Measurements from ENCODE around the gene KLHL36.

Gene KLHL36

DNA sequence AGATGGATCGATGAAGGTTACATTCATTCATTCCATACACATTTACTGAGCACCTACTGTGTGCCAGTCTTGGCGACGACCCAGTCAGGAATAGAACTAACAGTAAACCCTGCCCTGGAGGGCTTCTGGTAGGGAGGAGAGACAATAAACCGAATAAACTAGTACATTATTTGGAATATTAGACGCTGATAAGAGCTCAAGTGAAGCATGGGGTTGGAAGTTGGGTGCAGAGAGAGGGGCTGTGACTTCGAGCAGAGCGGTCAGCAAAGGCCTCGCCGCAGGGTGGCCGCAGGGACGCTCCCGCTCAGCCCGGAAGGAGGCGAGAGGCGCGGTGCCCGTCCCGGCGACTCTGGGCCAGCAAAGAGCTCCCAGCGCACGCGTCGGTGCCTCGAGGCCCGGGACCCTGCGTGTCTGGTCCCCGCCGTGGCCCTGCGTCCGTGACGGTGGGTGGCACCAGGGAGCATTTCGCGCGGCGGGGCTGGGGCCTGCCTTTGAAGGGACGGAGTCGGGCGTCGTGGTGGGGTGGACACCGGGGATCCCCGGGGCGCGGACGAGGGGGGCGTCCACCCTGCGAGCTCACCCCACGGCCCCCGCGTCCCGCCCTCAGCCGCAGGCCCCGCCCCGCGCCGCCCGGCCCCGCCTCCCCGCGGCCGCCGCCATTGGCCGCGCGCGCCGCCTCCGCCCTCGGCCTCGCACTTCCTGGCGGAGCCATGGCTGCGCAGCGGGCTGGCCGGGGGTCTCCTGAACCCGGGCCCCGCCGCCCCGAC is at the start of gene KLHL36:
KLHL36 (plus strand) TSS at position 684 of the 767 bp plus-strand sequence. CDS start 2,357 bp downstream, outside the sequence.
- peak; percentile 19 to 54 for DNase-seq (ENCODE audit: extremely low read depth in 1 of 2, low read depth in 1 of 2)

DNA sequence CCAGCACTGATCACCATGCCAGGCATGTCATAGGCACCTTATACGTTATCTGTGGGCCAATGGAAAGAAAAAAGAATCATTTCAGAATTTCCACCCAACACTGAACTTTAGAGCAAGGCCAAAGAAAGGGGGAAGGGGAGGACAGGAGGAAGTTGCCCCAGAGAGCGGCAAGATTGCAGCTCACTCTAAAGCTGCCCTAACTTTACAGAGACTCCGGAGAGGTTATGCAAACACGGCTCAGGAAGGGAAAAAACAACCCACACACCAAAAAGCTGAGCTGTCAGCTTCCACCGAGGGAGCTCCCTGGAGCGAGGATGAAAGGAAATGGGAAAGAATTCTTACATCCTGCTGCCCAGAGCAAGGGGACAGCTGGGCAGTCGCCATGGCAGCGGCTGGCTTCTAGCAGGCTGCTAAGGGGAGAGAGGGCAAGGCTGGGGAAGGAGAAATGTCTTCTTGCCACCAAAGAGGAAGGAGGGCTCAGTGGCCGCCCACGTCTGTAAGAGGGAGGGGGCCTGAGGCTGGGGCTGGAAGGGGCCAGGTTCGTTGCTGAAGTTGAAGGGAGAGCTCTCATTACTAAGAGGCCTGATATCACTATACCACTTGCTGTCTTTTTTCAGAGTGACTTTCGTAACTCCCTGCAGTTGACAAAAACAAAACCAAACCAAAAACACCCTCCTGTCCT is 48.6 kb upstream of the KLHL36 start:
- DNase-seq (ENCODE audit: extremely low read depth in 1 of 2, low read depth in 1 of 2), result peak; percentile 58 to 69

DNA sequence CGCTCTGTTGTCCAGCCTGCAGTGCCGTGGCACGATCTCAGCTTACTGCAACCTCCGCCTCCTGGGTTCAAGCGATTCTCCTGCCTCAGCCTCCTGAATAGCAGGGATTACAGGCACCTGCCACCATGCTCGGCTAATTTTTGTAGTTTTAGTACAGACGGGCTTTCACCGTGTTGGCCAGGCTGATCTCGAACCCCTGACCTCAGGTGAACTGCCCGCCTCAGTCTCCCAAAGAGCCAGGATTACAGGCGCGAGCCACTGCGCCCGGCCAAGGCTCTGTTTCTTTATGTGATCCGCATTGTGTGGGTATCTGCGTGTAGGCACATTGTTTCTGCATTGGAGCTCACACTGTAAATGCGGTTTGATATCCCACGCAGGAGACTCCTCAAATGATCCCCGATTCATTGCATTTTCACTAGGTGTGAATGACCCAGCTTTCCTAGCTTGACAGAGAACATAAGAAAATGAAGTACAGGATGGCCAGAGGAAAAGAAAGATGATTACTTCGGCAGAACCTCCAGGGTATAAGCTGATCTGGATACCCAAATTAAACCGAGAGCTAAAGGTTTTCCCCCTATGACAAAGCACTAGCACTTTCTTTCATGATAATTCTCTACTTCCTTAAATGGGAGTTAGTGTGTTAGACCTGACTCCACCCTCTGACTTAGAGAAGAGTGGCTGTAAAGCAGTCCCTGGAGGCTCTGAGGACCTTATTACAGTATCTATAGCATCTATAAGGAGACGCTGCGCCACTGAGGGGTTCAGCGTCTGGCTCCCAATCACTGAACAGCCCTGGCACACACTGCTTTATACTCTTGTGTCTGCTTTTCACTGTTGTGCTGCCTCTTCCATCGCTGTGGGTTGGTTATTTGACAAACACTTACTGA is 47.7 kb upstream of the KLHL36 start:
- no peak for DNase-seq (ENCODE audit: extremely low read depth in 1 of 2, low read depth in 1 of 2)

DNA sequence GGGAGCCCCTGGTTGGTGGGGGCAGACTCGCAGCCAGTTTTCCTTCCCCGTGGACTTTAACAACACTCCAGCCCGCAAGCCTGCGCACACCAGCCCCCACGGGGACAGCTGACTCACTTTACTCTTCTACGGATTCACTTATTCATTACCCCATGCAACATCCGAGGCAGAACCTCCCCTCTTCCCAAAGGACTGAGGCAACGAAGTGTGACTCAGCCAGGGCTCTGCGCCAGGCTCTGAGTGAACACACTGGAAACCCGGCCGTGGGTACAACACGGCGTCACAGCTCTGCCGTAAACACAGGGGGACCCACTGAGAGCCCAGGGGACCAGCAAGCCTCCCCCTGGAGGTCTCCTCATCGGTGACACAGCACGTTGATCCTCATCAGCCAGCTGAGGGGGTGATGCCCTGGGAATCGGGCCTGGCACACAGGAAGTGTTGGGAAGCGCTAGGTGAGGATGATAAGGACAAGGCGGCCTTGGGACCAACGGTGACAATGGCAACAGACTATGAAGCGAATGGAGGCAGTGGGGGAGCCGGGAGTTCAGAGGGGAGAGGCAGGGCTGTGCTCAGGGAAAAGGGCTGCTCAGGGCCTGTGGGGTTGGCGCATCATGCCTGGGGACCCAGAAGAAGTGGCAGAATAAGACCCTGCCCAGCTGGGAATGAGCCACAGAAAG is 45.0 kb upstream of the KLHL36 start:
- DNase-seq (ENCODE audit: extremely low read depth in 1 of 2, low read depth in 1 of 2), result peak in 1 of 2 donors; percentile 77

DNA sequence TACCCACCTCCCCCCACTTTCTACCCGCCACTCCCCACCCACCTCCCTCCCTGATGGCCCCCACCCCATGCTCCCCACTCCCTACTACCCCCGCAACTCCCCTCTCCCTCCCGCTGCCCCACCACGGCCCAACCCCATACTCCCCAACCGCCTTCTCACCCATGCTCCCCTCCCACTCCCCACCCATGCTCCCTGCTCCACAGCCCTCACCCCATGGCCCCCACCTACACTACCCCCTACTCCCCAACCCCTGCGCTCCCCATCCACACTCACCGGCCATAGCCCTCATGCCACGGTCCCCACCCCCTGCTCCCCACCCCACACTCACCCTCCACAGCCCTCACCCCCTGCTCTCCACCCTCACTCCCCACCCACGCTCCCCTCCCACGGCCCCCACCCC is 44.4 kb upstream of the KLHL36 start:
- DNase-seq (ENCODE audit: extremely low read depth in 1 of 2, low read depth in 1 of 2), result no peak

DNA sequence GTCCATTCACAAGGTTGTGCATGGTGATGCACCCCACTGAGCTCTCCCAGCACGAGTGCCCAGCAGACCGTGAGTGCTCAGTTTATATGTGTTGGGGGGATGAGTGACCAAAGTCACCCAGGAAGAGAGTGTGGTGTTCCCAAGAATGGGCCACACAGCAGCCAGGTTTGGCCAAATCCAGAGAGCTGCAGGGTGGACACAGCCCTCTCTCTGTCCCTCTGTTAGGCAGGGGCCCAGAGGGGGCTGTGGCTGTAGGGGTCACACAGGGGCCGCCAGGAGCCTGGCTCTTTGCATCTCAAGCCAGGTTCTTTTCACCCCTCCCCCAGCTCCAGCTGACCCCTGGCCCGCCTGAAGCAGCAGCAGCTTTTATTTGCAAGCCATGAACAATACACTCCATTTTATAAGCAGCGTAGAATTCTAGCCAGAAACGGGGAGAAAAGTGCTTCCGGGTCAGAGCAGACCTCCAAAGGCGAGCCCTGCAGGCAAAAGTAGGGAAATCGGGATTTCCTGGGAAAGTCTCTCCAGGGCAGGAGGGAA is 43.8 kb upstream of the KLHL36 start:
- DNase-seq (ENCODE audit: extremely low read depth in 1 of 2, low read depth in 1 of 2), result no peak

DNA sequence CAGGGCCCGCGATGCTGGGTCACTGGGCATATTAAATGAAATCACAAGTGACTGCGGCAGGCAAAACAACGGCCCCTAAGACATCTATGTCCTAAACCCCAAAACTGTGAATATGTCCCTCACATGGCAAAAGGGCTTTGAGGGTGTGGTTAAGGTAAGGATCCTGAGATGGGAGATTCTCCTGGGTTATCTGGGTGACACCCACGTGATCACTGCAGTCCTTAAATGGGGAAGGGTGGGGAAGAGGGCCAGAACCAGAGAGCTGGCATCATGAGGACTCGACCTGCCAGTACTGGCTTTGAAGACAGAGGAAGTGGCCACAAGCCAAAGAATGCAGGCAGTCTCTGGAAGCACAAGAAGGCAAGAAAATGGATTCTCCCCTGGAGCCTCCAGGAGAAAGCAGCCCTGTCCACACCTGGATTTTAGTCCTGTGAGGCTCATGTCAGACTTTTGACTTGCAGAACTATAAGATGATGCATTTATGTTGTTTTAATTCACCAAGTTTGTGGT is 42.9 kb upstream of the KLHL36 start:
- no peak for DNase-seq (ENCODE audit: extremely low read depth in 1 of 2, low read depth in 1 of 2)

DNA sequence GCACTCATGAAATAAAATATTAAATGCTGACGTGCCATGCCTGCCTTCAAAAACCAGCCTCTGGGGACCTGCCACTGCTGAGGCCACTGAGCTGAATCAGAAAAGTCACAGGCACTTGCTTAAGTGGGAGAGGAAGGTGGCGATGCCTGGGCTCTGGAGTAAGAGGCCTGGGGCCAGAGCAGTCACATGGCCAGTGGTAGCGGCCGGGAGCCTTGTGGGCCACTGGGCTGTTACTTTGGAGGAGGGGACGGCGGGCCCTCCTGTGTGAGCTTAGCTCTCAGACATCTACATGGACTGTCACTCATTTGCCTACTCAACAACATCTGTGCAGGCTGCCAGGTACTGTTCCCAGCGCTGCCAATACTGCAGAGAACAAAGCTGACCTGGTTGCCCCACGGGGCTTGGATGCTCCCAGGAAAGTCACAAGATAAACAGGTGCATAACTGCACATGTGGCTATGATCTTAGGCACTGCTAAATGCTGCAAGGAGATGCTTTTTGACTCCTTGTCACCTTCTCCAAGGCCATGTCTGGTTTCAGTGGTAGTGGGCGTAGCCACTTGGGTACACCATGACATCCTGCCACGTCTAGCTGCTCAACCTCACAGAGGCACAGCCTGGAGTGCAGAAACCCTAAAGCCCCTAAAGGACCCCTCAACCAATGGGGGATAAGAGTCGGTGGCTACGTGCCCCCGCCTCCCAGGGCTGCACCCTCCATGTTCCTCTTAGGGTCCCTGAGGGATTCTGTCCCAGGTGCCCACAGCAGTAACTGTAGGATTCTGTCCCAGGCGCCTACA is 42.0 kb upstream of the KLHL36 start:
- DNase-seq (ENCODE audit: extremely low read depth in 1 of 2, low read depth in 1 of 2), result no peak

DNA sequence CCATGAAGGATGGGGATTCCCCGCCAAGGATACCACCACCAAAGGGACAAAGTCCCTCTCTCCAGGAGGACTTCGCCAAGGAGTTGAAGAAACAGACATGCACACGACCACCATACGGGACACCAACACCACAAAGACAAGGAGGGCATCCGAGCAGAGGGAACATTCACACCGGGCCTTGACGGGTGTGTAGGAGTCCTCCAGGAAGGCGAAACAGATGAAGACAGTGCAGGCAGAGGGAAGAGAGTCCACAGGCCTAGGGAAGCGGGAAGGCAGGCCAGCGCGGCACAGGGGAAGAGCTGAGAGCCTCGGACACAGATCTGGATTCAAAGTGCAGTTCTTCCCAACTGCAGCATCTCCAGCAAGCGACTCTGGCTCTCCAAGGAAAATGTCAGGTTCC is 41.2 kb upstream of the KLHL36 start:
- DNase-seq (ENCODE audit: extremely low read depth in 1 of 2, low read depth in 1 of 2), result no peak

DNA sequence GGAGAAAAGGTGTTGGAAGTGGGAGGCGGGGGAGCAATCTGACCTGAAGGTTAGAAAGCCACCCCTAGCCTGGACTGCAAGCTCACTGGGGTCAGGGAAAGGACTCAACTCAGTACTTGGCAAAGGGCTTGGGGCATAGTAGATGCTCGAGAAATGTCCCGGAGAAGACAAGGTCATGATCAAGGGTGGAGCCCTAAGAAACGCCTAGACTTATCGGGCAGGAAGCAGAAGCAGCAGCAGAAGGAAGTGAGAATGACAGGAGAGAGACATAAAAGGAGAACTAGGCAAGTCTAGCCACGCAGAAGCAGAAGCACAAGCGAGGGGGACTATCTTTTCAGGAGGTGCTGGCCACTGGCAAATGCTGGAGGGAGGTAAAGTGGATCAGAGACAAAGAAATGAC is 40.6 kb upstream of the KLHL36 start:
- DNase-seq (ENCODE audit: extremely low read depth in 1 of 2, low read depth in 1 of 2), result no peak

DNA sequence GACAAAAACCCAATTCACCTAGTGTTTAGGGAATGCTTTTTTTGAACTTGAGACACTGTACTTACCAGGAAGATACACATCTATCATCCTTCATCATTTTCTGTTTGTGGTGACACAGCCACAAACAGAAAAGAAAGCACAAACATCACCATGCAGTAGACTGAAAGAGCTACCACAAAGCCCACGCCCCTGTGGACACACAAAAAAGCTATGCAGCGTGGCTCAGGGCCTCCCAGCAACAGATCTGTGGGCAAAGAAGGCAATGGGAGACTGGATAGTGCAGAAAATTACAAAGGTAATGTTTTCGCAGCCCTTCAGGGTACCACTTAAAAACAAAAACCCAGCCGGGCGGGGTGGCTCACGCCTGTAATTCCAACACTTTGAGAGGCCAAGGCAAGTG is 40.0 kb upstream of the KLHL36 start:
- DNase-seq (ENCODE audit: extremely low read depth in 1 of 2, low read depth in 1 of 2), result no peak

DNA sequence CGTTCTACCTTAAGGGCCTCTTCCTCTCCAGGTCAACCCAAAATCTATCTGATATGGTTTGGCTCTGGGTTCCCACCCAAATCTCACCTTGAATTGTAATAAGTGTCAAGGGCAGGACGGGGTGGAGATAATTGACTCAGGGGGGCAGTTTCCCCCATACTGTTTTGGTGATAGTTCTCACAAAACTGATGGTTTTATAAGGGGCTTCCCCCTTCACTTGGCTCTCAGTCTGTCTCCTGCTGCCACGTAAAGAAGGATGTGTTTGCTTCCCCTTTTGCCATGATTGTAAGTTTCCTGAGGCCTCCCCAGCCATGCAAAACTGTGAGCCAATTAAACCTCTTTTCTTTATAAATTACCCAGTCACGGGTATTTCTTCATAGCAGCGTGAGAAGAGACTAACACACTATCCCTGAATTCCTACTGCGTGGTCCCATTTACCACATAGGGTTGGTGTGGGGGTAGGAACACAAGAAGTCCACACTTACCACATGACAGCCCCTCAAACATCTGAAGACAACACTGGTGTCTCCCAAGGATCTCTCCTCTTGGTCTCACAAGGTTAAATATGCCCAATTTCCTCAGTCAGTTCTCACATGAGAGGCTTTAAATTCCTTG is 38.6 kb upstream of the KLHL36 start:
- DNase-seq (ENCODE audit: extremely low read depth in 1 of 2, low read depth in 1 of 2), result no peak

DNA sequence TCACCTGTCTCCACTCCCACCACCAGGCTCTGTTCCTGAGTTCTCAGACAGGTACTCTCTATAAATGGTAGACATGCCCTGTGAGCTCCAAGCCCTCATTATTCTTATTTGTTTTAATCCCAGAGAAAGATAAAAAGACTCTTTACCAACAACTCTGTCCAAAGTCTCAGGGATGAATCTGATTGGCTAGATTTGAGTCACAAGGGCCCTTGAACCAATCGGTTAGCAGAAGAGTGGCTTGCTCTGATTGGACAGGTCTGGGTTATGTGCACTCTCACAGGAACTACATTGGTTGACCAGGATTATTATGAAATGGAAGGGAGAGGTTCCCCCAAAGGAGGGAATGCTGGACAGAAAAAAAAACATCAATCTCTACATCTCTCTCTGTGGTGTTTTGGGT is 37.9 kb upstream of the KLHL36 start:
- DNase-seq (ENCODE audit: extremely low read depth in 1 of 2, low read depth in 1 of 2), result no peak

DNA sequence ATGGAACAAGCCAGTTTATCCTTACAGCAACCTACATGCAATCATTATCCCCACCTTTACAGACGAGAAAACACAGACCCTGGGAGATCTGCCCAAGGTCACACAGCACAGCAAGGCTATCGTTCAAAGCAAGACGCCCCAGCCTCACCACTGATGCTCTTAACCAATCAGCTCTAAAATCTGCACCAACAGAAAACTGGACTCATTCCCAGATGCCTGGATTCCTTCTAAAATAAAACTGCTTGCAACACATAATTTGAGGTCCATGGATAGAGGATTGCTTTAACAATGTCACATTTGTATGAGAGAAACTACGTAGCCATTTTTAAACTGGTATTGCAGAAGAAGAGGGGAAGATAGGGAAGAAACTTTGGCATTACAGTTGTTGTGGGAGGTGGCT is 37.3 kb upstream of the KLHL36 start:
- DNase-seq (ENCODE audit: extremely low read depth in 1 of 2, low read depth in 1 of 2), result no peak

DNA sequence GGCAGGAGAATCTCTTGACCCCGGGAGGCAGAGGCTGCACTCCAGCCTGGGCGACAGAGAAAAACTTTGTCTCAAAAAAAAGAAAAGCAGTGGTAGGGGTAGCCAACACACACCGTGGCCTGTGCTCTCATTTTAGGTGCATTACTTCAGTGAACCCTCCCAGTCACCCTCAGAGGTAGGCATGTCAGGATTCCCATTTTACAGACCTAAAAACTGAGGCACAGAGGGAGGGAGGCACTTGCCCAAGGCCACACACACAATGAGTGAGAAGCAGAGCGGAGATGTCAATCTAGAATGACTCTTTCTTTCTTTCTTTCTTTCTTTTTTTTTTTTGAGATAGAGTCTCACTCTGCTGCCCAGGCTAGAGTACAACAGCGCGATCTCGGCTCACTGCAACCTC is 35.6 kb upstream of the KLHL36 start:
- DNase-seq (ENCODE audit: extremely low read depth in 1 of 2, low read depth in 1 of 2), result no peak

DNA sequence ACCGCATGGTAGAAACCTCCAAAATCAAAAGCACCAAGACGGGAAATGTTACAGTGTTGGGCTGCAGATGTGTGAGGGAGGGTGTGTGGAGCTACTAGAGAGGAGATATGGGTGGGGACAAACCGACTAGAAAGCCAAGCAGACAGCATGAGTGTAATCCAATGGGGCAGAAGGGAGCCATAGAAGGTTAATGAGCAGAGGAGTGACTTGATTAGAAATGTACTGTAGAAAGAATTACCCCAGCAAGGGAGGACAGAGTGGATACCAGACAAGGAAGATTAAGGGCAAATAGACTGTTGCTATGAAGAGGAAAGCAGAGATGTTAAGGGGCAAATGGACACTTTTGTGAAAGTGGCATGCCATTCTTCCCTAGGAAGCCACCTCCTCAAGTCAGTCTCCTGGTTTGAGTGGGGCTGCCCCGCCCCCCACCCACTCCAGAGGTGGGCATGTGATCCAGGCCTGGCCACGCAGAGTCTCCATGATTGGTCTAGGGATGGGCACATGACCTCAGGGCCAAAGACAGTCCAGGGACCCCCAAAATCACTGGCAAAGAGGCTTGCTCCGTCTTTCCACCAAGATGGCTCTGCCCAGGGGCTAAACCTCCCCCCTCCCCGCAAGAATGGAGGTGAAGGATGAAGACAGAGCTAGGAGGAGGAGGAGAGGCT is 34.8 kb upstream of the KLHL36 start:
- no peak for DNase-seq (ENCODE audit: extremely low read depth in 1 of 2, low read depth in 1 of 2)

DNA sequence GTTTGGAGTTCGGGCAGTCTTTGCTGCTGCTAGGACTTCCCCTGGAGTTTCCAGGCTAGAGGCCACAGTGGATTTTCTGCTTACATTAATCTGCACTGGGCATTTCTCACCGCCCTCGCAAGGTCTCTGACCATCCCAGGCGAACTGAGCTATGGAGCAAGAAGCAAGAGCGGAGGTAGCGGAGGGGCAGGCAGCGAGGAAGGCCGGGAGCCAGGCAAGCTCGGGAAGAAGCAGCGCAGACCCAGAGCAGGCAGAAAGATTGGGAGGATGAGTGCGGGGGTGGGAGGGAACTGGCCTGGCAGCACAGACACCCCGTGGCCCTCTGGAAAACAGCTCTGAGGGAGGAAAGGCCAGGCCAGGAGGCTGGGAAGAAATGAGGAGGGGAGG is 34.2 kb upstream of the KLHL36 start:
- no peak for DNase-seq (ENCODE audit: extremely low read depth in 1 of 2, low read depth in 1 of 2)

DNA sequence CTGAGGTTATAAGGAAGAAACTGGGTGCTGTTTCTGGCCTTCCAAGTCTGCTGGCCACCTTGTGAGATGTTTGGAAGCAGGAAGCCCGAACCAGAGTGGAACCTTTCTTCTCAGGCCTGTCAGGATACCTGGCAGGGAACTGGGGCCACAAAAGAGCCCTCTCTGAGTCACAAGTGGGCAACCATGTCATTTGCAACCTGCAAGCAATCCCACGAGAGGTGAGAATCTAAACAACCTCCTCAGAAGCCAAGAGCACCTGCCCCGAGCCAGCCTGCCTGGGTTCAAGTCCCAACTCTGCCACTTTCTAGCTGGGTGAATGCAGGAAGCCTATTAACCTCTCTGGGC is 33.7 kb upstream of the KLHL36 start:
- no peak for DNase-seq (ENCODE audit: extremely low read depth in 1 of 2, low read depth in 1 of 2)
